Uterus (tissue), 2 donors: ENCODE results near the gene MPDU1.

ENCODE experiments used
- POLR2A ChIP-seq, 2 donors: fragments of 450-650 bp; IDR thresholded peaks; one replicate each; pipeline ENCODE4 v1.6.1; 2016; ENCODE audit warnings: antibody characterized with exemption in 2 of 2, mild to moderate bottlenecking in 1 of 2, moderate library complexity in 1 of 2
- TF ChIP-seq, protein P1 (sequence below), 4 experiments: fragments of 200-600 bp in 2 of 4; fragments of 450-650 bp in 2 of 4; sonication (generic) in 2 of 4; IDR thresholded peaks; one replicate each; pipeline ENCODE4 v1.5.1; 2016 to 2019; ENCODE audit warnings: antibody characterized with exemption in 4 of 4, mild to moderate bottlenecking in 2 of 4, moderate library complexity in 1 of 4

DNA sequence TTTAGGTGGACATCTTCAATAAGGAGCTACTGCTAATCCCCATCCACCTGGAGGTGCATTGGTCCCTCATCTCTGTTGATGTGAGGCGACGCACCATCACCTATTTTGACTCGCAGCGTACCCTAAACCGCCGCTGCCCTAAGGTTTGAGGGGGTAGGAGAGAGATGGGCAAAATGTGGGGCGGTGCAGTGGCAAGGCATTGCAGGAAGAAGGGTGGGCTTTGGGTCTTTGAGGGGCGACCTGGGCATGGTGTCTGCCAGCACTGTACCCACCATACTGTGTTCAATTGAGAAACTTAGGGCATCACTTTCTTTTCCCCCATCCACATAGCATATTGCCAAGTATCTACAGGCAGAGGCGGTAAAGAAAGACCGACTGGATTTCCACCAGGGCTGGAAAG is 13.3 kb upstream of the MPDU1 start:
- TF ChIP-seq, protein P1, sequence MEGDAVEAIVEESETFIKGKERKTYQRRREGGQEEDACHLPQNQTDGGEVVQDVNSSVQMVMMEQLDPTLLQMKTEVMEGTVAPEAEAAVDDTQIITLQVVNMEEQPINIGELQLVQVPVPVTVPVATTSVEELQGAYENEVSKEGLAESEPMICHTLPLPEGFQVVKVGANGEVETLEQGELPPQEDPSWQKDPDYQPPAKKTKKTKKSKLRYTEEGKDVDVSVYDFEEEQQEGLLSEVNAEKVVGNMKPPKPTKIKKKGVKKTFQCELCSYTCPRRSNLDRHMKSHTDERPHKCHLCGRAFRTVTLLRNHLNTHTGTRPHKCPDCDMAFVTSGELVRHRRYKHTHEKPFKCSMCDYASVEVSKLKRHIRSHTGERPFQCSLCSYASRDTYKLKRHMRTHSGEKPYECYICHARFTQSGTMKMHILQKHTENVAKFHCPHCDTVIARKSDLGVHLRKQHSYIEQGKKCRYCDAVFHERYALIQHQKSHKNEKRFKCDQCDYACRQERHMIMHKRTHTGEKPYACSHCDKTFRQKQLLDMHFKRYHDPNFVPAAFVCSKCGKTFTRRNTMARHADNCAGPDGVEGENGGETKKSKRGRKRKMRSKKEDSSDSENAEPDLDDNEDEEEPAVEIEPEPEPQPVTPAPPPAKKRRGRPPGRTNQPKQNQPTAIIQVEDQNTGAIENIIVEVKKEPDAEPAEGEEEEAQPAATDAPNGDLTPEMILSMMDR (IDR thresholded peaks at IDR 0.05), result no peak
- no peak for TF ChIP-seq POLR2A (IDR thresholded peaks at IDR 0.05)
